Measurements from ENCODE around the gene IL13RA1.
"Not testable (repeated sequence)": the region's sequence is repeated elsewhere in the genome, so short reads cannot be mapped to it uniquely, and the experiment has no call there.

Gene IL13RA1

DNA sequence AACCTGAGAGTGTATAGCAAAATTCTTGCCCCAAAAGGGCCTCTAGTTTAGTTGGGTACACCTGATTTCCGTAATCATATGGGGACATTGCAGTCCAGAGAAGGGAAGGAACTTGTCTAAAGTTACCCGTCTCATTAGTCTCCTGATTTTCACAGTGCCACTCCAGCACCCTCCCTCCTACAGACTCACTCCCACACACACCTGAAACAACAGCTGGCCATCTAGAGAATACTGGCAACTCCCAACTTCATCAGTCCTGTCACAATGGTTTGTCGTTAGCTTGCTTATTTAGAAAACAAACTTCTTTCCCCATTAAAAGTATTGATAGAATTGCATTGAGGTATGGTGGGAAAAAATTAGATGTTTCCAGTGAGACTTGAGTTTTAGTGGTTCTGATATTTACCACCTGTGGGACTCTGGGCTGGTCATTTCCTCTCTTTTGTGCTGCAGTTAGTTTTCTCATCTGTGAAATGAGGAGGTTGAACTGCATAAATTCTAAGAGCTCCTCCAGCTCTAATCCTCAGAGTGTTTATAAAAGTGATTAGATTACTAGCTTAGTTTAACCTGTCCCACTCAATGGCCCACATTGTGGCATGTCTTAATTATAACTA, 1.7 kb downstream of the IL13RA1 start:
- DNase-seq (ENCODE audit: low spot score) = no peak

DNA sequence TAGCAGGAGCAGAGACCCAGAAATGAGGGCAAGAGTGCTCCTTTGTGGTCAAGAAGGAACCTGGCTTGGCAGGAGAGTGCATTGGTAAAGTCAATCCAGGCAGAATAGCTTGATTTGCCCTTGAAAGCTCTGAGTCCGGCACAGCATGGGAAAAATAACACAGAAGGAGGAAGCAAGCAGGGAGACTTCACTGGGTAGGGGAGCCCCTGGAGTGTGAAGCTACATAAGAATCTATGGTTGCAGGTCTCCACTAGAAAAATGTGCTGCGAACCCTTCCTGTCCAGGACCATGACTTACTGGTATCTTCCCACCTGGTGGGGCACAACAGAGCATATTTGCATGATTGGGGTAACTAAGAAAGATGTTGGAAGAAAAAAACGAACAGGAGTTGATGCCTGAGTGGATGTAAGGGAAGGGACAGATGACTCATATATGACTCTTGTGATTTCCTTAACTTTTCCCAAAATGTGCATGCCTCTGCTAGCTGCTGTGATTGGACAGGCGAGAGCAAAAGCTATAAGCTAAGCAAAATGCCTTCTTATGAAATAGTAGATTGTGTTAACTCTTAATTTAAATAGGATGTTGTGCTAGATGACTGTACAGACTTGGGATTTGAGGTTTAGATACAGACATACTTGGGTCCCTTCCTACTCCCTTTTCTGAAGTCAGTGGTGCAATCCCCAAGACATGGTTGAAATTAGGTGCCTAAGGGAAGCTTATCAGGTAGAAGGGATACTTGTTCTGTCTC, 3.3 kb downstream of the IL13RA1 start:
- DNase-seq (ENCODE audit: low spot score) = peak; percentile 34

DNA sequence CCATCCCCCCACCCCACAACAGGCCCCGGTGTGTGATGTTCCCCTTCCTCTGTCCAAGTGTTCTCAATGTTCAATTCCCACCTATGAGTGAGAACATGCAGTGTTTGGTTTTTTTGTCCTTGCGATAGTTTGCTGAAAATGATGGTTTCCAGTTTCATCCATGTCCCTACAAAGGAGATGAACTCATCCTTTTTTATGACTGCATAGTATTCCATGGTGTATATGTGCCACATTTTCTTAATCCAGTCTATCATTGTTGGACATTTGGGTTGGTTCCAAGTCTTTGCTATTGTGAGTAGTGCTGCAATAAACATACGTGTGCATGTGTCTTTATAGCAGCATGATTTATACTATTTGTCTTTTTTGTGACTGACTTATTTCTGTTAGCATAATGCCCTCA, 5.1 kb downstream of the IL13RA1 start:
- DNase-seq (ENCODE audit: low spot score) = not testable (repeated sequence)

DNA sequence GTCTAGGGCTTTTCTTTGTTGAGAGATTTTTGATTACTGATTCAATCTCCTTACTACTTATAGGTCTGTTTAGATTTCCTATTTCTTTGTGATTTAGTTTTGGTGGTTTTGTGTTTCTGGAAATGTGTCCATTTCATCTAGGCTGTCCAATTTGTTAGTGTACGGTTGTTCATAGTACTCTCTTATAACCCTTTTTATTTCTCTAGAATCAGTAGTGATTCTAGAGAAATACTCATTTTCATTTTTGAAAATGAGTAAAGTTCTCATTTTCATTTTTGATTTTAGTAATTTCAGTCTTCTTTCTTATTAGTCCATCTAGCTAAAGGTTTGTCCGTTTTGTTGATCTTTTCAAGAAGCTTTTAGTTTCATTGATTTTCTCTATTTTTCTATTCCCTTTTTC, 7.5 kb downstream of the IL13RA1 start:
- DNase-seq (ENCODE audit: low spot score) = no peak

DNA sequence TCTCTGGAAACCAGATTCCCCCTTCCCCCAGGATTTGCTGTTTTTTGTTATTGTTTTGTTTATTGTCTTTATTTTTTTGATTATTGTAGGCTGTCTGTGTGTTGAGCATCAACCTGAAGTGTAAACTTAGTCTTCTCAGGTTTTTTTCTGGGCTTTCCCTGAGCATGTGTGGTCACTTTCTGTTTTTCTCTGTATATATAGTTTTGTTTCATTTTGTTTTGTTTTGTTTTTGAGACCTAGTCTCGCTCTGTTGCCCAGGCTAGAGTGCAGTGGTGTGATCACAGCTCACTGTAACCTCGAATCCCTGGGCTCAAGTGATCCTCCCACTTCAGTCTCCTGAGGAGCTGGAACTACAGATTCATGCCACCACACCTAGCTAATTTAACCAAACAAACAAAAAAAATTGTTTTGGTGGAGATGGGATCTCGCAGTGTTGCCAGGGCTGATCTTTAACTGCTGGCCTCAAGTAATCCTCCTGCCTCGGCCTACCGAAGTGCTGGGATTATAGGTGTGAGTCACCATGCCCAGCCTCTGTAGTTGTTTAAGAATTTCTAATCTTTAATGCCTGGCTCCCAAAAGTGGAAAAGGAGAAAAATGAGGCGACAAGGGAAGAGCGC, 9.1 kb downstream of the IL13RA1 start:
- DNase-seq (ENCODE audit: low spot score) = peak; percentile 27

DNA sequence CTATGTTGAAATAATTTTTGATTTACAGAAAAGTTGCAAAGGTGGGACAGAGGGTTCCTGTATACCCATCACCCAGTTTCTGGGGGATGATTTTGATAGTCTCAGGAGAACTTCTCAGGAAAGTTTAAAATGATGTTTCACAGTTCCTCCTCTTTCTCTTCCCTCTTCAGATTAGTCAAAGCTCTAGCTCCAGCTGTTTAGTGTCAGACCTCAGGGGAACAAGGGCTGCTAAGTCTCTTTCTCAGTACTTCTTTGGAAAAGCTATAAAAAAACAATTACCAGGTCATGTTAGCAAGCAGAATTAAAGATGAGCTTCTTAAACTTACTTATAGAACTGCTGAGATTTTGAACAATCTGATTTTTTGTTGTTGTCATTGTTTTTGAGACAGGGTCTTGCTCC, 12.2 kb downstream of the IL13RA1 start:
- DNase-seq (ENCODE audit: low spot score) = no peak

DNA sequence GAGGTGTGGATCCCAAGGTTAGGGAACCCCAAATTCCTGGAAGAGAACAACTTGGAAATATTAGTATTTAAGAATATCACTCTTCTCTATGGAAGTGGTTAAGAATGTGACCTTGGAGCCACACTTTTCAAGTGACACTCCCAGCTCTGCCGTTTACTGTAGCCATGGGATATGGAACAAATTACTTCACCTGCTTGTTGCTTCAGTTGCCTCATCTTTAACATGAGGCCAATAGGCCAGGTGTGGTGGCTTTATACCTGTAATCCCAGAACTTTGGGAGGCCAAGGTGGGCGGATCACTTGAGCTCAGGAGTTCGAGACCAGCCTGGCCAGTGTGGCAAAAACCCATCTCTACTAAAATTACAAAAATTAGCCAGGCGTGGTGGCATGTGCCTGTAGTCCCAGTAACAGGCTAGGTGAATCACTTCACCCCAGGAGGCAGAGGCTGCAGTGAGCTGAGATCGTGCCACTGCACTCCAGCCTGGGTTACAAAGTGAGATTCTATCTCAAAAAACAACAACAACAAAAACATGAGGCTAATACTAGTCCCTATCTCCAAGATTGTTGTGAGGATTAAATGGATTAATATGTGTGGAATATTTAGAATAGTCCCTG, 13.0 kb downstream of the IL13RA1 start:
- DNase-seq (ENCODE audit: low spot score) = peak; percentile 35

DNA sequence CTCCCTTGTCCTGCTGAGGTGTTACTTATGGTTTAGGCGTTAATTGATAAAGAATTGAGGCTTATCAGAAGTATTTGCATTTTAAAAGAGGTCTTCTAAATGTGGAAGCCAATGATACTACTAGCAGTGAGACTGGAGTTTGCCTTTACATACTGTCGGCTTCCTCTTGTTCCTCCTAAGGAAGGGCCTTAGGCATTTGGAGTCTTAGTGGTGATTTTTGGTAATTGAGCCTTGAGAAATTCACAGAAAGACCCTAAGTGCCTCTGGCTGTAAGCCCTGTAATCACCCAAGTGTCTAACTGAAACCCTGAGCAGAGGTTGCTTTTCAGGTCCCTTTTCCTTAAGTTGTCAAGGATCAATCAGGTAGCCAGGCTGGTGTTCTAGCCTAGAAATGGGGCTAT, 14.8 kb downstream of the IL13RA1 start:
- DNase-seq (ENCODE audit: low spot score) = no peak

DNA sequence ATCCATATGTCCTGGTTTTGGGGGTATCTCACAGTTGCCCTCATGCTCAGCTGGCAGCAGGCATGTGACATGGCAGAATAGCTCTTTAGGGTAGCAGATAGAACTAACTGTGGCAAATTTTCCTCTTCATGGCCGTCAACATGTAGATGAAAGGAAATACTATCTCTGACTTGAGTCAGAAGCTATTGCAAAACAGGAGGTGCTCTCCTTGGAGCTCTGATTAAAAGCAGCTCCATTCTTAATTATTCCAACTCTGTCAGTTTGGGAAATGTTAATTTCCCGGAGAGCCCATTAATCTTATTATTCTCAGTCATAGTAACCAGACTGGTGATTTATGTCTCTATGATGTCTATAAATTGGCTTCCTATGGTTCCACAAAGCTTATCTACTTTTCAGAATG, 18.2 kb downstream of the IL13RA1 start:
- DNase-seq (ENCODE audit: low spot score) = no peak

DNA sequence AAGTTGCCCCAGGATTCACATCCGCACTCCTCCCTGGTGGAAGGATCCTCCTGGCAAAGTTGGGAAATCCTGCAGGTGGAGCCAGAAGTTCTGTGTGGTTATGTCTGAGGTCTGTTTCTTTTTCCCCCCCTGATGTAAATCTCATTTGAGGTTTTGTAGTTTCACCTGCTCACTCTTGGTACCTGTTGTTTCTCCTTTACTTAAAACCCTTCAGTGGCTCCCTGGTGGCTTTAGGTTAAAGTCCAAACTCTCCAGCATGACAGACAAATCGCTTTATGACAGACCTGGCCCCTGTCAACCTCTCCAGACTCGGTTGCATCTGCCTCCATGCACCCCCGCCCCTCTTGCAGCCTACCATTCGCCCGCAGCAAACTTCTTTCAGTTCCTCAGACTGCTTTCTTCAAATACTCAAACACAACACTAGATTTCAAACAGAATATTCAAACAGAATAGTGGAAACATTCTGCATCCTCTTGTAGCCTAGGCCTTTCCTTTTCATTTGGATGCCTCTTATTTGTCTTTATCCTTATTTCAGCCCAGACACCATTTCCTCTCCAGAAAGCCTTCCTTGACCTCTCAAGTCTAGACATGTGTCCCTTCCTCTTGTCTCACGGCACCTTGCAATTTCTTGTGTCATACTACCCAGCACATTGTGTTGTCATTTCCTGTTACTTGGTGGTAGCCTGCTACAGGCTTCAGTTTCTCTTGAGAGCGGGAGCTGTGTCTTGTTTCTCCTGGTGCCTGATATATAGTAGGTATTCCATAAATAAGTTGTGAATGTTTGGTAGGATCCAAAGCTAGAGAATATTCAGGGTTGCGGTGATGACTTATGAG, 24.8 kb downstream of the IL13RA1 start:
- DNase-seq (ENCODE audit: low spot score) = no peak

DNA sequence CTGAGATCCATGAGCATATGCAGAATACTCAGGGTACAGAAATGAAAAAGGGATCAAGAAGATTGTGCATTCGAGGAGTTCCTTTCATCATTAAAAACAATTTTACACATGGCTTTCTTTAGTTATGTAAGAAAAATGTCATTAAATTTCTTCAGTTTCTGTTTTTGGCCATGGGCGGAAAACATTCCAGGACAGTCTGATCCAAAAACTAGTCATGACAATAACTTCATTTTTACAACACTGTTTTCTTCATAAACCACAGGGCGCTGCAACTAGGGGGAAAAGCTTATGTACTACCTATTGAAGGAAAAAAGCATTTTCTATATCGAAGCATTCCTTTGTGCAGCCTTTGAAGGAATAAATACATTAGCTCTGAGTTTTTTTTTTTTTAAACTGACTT, 28.2 kb downstream of the IL13RA1 start:
- DNase-seq (ENCODE audit: low spot score) = no peak

DNA sequence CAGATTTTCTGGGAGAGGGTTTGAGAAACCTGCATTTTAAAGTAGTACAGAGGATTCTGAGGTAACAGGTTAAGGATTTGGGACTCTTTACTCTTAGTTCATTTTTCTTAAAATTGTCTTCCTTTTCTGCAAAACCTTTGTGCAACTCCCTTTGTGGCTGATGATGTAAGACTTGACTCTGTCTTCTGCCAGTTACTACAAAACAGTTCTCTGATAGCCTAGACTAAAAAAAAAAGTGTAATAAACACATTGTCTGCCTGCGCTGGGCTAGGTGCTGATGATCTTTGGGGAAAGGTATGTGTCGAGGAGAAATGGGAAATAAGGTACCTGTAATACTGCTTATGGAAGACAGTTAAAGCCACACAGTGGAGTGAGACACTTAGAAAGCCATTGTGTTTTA, 28.7 kb downstream of the IL13RA1 start:
- DNase-seq (ENCODE audit: low spot score) = peak; percentile 29

DNA sequence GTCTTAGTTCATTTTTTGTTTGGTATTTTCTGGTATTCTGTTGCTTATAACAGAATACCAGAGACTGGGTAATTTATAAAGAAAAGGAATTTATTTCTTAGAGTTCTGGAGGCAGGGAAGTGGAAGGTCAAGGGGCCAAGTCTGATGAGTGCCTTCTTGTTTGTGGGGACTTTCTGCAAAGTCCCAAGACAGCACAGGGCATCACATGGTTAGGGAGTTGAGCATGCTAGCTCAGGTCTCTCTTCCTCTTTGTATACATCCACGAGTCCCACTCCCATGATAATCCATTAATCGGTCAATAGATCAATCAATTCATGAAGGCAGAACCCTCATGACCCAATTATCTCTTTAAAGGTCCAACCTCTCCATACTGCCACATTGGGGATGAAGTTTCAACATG, 31.1 kb downstream of the IL13RA1 start:
- no peak for DNase-seq (ENCODE audit: low spot score)

DNA sequence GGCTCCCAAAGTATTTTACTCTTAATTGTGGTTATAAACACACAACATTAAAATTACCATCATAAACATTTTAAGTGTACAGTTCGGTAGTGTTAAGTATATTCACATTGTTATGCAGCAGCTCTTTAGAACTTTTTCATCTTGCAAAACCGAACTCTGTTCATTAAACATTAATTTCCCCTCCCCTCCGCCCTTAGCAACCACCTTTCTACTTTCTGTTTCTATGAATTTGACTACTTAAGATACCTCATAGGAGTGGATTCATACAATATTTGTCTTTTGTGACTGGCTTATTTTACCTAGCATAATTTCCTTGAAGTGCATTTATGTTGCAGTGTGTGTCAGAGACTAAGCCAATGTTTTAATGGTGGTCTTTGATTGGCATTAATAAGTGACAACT, 32.6 kb downstream of the IL13RA1 start:
- DNase-seq (ENCODE audit: low spot score) = no peak

DNA sequence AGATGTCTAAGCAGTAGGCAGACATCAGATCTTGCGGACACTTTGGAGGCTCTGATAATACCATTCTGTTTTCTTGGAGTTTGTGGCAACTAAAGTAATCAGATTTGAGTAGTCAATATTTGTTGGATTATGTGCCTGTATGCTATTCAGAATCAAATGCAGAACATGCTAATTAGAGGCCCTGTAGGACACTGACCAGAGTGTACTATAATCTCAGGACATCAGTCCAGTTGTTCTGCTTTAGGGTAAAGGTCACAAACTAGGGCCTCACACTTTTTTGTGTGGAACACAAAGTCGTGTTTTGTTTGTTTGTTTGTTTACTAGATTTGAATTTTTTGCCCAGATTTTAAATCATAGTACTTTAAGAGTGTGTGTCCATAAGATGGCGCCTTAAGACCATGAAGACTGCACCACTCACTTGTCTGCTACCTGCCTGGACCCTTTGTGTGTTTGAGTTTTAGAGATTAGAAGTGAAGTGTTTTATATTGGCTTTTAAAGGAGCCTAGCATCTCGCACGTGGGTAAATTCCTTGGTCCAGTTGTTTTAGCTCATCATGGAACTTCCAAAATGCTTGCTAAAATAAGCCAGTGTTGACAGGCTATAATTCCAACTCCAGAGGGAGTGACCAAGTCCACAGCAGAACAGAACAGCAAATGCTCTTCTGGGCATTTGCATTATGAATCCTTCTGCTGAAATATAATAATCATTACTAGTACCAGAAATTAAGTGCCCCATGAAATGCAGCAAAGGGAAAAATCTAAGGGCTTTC, 34.7 kb downstream of the IL13RA1 start:
- DNase-seq (ENCODE audit: low spot score) = no peak

DNA sequence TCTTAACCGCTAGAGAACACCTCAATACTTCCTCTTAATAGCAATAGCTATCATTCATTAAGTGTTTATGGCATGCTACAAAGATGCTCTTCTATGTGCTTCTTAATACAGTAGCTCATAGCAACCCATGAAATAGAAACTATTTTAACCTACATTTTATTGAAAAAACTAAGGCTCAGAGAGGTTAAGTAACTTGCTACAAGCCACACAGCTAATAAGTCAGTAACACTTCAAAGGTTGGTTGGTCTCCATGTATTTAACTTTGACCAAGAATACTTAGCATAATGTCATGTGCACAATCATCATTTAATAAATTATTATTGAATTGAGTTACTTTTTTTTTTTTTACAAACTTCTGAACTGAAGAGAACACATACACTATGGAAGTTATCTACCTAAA, 36.1 kb downstream of the IL13RA1 start:
- DNase-seq (ENCODE audit: low spot score) = no peak

DNA sequence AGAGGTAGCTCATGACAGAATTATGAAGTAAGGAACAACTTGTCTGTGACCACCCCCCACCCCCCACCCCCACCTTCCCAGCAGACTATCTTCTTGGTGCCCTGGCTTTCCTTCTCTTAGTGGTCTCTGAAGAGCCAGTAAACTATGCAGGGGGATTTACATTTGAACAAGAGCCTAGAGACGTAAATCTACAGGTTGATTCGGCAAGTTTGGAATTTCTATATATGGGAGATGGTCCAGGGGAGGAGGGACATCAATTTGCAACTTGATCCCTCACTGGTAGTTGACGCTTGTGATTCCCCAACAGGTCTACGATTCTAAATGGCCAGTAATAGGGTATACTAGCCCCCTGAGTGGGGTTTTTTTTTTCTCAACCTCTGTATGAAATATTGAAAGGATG, 36.7 kb downstream of the IL13RA1 start:
- DNase-seq (ENCODE audit: low spot score) = no peak

DNA sequence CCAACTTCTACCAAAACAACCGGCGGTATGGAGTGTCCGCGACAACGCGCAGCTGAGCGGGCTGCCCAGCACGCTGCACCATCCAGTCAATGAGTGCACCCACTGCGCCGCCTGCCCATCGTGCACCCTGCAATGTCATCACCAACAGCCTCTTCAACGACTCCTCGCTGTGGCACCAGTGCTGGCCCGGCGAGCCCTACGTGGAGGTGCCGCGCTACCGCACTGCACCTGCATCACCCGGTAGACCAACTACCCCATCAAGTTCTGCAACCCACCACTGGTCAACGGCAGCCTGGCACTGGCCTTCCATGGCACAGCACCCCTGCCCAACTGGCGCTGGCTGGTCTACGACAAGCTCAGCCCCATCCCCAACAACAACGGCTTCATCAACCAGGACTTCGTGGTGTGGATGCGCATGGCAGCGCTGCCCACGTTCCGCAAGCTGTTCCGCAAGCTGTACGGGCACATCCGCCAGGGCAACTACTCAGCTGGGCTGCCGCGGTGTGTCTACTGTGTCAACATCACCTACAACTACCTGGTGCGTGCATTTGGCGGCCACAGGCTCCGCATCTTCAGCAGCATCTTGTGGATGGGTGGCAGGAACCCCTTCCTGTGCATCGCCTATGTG, 42.8 kb downstream of the IL13RA1 start:
- DNase-seq (ENCODE audit: low spot score) = no peak

DNA sequence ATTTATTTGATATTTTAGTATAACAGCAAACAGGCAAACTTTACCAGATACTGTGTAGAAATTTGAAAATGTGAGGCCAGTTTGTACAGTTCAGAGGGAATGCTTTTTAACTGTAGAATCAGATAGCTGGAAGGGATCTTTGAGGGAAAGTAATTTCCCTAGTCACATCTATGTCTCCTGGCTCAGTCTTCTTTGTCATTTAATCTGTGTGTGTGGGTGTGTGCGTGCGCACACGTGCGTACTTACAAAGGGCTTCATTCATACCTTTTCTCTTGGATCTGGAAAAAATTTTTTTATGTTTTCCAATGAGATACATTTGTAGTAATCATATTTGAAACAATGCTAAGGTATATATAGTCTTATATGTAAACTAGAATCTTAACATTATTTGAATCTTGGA, 44.6 kb downstream of the IL13RA1 start:
- DNase-seq (ENCODE audit: low spot score) = no peak

DNA sequence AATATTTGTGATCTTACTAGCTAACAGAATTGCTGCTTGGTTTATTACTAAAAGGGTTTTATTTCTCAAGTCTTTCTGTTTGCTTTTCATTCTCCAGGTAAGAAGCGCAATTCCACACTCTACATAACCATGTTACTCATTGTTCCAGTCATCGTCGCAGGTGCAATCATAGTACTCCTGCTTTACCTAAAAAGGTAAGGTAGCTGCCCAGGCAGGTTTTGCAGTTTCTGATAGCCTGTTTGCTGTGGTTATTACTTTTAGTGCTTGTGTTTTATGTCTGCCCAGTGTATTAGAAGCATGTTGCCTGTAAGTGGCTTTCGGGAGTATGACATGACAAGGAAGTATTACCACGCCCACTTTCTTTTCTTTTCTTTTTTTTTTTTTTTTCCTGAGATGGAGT, 46.4 kb downstream of the IL13RA1 start:
- peak; percentile 36 for DNase-seq (ENCODE audit: low spot score)

DNA sequence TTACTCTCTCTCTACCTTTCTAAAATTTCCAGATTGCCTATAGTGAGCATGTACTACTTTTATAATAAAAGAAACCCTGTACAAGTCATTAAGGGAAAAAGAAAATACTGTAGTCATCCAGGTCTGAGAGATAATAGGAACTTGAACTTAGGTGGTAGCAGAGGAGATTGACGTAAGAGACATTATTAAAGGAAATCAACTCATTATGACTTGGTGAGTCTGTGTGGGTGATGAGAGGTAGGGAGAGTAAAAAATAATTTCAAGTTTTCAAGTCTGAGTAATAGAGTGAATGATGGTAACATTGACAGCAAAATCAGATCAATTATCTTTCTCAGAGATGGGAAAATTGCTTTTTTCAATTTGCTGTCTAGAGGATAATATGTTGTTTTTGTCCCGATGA, 52.2 kb downstream of the IL13RA1 start:
- no peak for DNase-seq (ENCODE audit: low spot score)
